CD4-positive, alpha-beta T cell (primary cell): ENCODE results near the gene MXRA5. TPM values are rescaled to one million over a fixed set of nuclear protein-coding genes. Genes with fewer than 3 reads are reported as not detected.

Experiments used
- ATAC-seq: fragments of 200-7000 bp; cut with Tn5 transposase; one replicate; pipeline ENCODE4 v1.10.0; 2022; ENCODE audit warnings: mild to moderate bottlenecking; ENCODE audit not compliant: poor library complexity
- CTCF ChIA-PET: fragments of 350-600 bp; sonication (Branson Sonifier 250); formaldehyde crosslinking; loops from one replicate; lab custom pipeline; 2021; ENCODE audit warnings: antibody characterized with exemption, inconsistent platforms; lab: Charles Lee
- POLR2A ChIA-PET: fragments of 350-600 bp; sonication (Branson Sonifier 250); formaldehyde crosslinking; loops from one replicate; lab custom pipeline; 2021; ENCODE audit warnings: antibody characterized with exemption, inconsistent platforms; lab: Charles Lee
- DNase-seq, 14 experiments: peaks; one replicate each; pipeline ENCODE4 v3.0.0-alpha.2; 2013 to 2020; ENCODE audit warnings: mixed read lengths in 2 of 14
- H3K27ac ChIP-seq, 2 donors: one replicate each; pipeline versions ENCODE4 v1.5.1 to v1.7.0; 2013; ENCODE audit warnings: low read length in 2 of 2, low read depth in 1 of 2, mild to moderate bottlenecking in 1 of 2
- H3K27me3 ChIP-seq, 2 experiments: 1 replicate in 1 of 2; 2 replicates in 1 of 2; pipeline versions ENCODE4 v1.6.1 to v1.7.0; 2013; ENCODE audit warnings: low read length in 2 of 2, control low read depth in 1 of 2, mild to moderate bottlenecking in 1 of 2, moderate library complexity in 1 of 2; ENCODE audit not compliant: insufficient read depth in 2 of 2, control insufficient read depth in 1 of 2
- H3K36me3 ChIP-seq: one replicate; pipeline ENCODE4 v1.6.1; 2013; ENCODE audit warnings: low read length, control low read depth; ENCODE audit not compliant: insufficient read depth
- H3K4me1 ChIP-seq: one replicate; pipeline ENCODE4 v1.6.1; 2013; ENCODE audit warnings: low read length, control low read depth; ENCODE audit not compliant: insufficient read depth
- H3K4me3 ChIP-seq: one replicate; pipeline ENCODE4 v1.5.1; 2013; ENCODE audit warnings: mild to moderate bottlenecking, low read length, moderate library complexity
- H3K9me3 ChIP-seq, 2 experiments: 1 replicate in 1 of 2; 2 replicates in 1 of 2; pipeline versions ENCODE4 v1.6.1 to v1.7.0; 2013; ENCODE audit warnings: low read length in 2 of 2, mild to moderate bottlenecking in 2 of 2, control low read depth in 1 of 2, moderate library complexity in 1 of 2; ENCODE audit not compliant: control insufficient read depth in 1 of 2, insufficient read depth in 1 of 2
- H3K27ac Mint-ChIP-seq: one replicate; pipeline ENCODE4 v1.8.0; 2020; ENCODE audit warnings: mixed read lengths
- H3K27me3 Mint-ChIP-seq: one replicate; pipeline ENCODE4 v1.8.0; 2021; ENCODE audit warnings: mixed read lengths
- H3K36me3 Mint-ChIP-seq: one replicate; pipeline ENCODE4 v1.8.0; 2021; ENCODE audit warnings: low read depth, mixed read lengths
- H3K4me1 Mint-ChIP-seq: one replicate; pipeline ENCODE4 v1.8.0; 2021; ENCODE audit warnings: low read depth, mixed read lengths
- H3K4me3 Mint-ChIP-seq: one replicate; pipeline ENCODE4 v1.8.0; 2020; ENCODE audit warnings: mild to moderate bottlenecking, mixed read lengths
- H3K9me3 Mint-ChIP-seq: one replicate; pipeline ENCODE4 v1.8.0; 2020; ENCODE audit warnings: mixed read lengths
- CTCF ChIP-seq: fragments of 200-600 bp; IDR thresholded peaks from one replicate; pipeline ENCODE4 v1.8.0; 2022; ENCODE audit warnings: antibody characterized with exemption, mild to moderate bottlenecking
- intact Hi-C, 2 experiments: fragments of 100-400 bp; cut with DNase I in 1 of 2; cut with micrococcal nuclease in 1 of 2; formaldehyde crosslinking; loops; one replicate each; pipeline versions ENCODE4 v1.15.1 to v1.9.0; 2023 to 2025; cut with DNase I, micrococcal nuclease
- total RNA-seq, 174 experiments: library from RNA in 2 of 174; stranded (reverse) in 2 of 174; gene quantifications; one replicate each; pipeline ENCODE4 v1.2.3 and lab custom pipeline; 2021 to 2026

MXRA5 gene
- total RNA-seq, 2 experiments from 2014 or later = not detected

GRCh38 chrX:3340016-3340415 lies 6.4 kb downstream of the MXRA5 start:
- ChIA-PET POLR2A (no interaction called here), CTCF (no interaction called here)
- no peak overlapping the region for H3K4me3 Mint-ChIP-seq
- no peaks in the 10 kb centered on the region for H3K36me3 Mint-ChIP-seq
- Histone ChIP-seq H3K27me3 (peaks cover 2 to 4% of the 10 kb centered on the region in 2 experiments), H3K36me3 (no peaks in the 10 kb centered on the region), H3K27ac (no peak overlapping the region), H3K9me3 (peaks cover 0 to 4% of the 10 kb centered on the region in 2 experiments), H3K4me1 (no peaks in the 10 kb centered on the region), H3K4me3 (no peak overlapping the region)
- no peaks in the 10 kb centered on the region for H3K4me1 Mint-ChIP-seq
- no peaks in the 10 kb centered on the region for H3K9me3 Mint-ChIP-seq
- intact Hi-C loops = no loop called here
- DNase-seq (no peak), ATAC-seq (no peak)
- TF ChIP-seq CTCF = no peak
- H3K27ac Mint-ChIP-seq = no peak overlapping the region
- H3K27me3 Mint-ChIP-seq = peaks cover 10% of the 10 kb centered on the region

GRCh38 chrX:3326681-3327080 lies 19.8 kb downstream of the MXRA5 start:
- no peak for ATAC-seq
- Histone ChIP-seq H3K4me1 (no peaks in the 10 kb centered on the region), H3K27me3 (no peaks in the 10 kb centered on the region), H3K9me3 (no peaks in the 10 kb centered on the region), H3K4me3 (no peak overlapping the region), H3K36me3 (no peaks in the 10 kb centered on the region), H3K27ac (no peak overlapping the region)
- ChIA-PET POLR2A (no interaction called here), CTCF (no interaction called here)
- Mint-ChIP-seq H3K36me3 (no peaks in the 10 kb centered on the region), H3K9me3 (no peaks in the 10 kb centered on the region), H3K4me3 (no peak overlapping the region), H3K4me1 (no peaks in the 10 kb centered on the region), H3K27me3 (no peaks in the 10 kb centered on the region), H3K27ac (no peak overlapping the region)
- intact Hi-C loops = no loop called here
- no peak for DNase-seq
- TF ChIP-seq CTCF = no peak

- Mint-ChIP-seq H3K27me3 (no peaks in the 10 kb centered on the region), H3K36me3 (no peaks in the 10 kb centered on the region), H3K4me3 (no peak overlapping the region), H3K27ac (no peak overlapping the region), H3K4me1 (no peaks in the 10 kb centered on the region), H3K9me3 (no peaks in the 10 kb centered on the region)
- Histone ChIP-seq H3K4me3 (no peak overlapping the region), H3K4me1 (no peaks in the 10 kb centered on the region), H3K27ac (no peak overlapping the region), H3K9me3 (peaks cover 0 to 7% of the 10 kb centered on the region in 2 experiments), H3K36me3 (no peaks in the 10 kb centered on the region), H3K27me3 (no peaks in the 10 kb centered on the region)
- intact Hi-C loops = no loop called here
- ChIA-PET CTCF (no interaction called here), POLR2A (no interaction called here)
- ATAC-seq (no peak), DNase-seq (no peak)
- no peak for TF ChIP-seq CTCF
Measured at GRCh38 chrX:3320471-3321046, 25.9 kb downstream of the MXRA5 start.
